ENCODE measurements around the gene ROBO1.
"Not testable (repeated sequence)": the region's sequence is repeated elsewhere in the genome, so short reads cannot be mapped to it uniquely, and the experiment has no call there.

ROBO1 gene

DNA sequence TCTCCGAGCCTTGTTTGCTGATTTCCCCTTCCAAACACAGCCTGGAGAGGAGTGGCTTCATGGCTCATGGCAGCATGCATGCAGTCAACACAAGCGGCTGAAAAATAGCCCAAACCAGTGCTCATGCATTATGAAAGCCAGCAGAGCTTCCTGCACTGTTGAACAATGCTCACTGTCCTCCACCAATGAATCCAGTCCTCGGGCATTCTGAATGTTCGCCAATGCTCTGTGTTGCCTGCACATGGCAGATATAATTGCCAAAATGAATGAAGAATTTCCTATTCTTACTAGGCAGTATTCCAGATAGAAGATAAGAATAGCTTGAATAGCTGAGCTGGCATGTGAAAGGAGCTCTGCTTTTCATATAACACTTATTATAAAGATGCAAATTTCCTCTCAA, 252.7 kb downstream of the ROBO1 start:
- no peak for DNase-seq (ENCODE audit: low spot score)
- TF ChIP-seq, protein P1, sequence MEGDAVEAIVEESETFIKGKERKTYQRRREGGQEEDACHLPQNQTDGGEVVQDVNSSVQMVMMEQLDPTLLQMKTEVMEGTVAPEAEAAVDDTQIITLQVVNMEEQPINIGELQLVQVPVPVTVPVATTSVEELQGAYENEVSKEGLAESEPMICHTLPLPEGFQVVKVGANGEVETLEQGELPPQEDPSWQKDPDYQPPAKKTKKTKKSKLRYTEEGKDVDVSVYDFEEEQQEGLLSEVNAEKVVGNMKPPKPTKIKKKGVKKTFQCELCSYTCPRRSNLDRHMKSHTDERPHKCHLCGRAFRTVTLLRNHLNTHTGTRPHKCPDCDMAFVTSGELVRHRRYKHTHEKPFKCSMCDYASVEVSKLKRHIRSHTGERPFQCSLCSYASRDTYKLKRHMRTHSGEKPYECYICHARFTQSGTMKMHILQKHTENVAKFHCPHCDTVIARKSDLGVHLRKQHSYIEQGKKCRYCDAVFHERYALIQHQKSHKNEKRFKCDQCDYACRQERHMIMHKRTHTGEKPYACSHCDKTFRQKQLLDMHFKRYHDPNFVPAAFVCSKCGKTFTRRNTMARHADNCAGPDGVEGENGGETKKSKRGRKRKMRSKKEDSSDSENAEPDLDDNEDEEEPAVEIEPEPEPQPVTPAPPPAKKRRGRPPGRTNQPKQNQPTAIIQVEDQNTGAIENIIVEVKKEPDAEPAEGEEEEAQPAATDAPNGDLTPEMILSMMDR (IDR thresholded peaks at IDR 0.05): no peak
- H3K4me3 ChIP-seq: no peak overlapping the region
- no peak overlapping the region for H3K27ac ChIP-seq

DNA sequence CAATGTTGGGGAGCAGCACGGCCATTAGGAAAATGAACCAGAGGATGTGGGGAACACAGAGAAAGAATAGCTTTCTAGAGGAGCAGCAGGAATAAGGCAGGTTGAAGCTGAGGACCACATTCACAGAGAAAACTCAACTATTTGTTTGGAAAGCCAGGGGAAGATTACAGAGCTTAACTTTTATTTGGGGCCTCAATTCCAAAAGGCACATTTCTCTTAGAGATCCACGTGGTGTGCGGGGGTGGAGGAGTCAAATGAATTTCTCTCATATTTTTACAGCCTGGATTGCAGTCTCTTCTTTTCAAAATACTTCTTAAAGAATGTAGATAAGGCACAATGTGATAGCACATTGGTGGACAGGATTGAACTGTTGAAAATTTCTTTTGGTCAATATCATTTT, 253.7 kb downstream of the ROBO1 start:
- DNase-seq (ENCODE audit: low spot score): no peak

DNA sequence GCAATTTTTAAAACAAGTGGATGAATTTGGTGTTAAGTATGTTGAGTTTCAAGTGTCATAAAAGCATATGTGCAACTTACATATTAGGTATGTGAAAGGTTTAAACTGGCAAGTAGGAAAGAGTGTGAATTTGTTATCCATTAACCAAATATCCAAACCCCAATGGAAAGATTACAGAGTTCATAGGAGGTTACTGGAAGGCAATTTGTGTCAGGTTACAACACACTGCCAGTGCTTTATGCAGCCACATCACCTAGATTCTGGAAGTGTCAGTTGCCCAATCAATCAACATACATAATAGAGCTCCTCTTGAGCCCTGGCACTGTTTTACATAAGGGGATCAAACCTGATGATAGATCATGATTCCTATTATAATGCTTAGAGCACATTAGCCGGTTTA, 261.0 kb downstream of the ROBO1 start:
- no peak overlapping the region for H3K27ac ChIP-seq
- TF ChIP-seq, protein P1 (IDR thresholded peaks at IDR 0.05): no peak
- no peak for DNase-seq (ENCODE audit: low spot score)
- no peak overlapping the region for H3K4me3 ChIP-seq

More for the DNA sequence above, 253.7 kb downstream of the ROBO1 start:
- TF ChIP-seq, protein P1 (IDR thresholded peaks at IDR 0.05): no peak
- no peak overlapping the region for H3K27ac ChIP-seq
- no peak overlapping the region for H3K4me3 ChIP-seq

DNA sequence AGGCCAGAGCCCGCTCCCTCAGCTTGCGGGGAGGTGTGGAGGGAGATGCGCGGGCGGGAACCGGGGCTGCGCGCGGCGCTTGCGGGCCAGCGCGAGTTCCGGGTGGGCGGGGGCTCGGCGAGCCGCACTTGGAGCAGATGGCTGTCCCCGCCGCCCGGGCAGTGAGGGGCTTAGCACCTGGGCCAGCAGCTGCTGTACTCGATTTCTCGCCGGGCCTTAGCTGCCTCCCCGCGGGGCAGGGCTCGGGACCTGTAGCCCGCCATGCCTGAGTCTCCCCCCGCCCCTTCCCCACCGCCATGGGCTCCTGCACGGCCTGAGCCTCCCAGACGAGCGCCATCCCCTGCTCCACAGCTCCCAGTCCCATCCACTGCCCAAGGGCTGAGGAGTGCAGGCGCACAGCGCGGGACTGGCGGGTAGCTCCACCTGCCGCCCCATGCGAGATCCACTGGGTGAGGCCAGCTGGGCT, 265.5 kb downstream of the ROBO1 start:
- H3K4me3 ChIP-seq; DNase-seq (ENCODE audit: low spot score); H3K27ac ChIP-seq: not testable (repeated sequence)

DNA sequence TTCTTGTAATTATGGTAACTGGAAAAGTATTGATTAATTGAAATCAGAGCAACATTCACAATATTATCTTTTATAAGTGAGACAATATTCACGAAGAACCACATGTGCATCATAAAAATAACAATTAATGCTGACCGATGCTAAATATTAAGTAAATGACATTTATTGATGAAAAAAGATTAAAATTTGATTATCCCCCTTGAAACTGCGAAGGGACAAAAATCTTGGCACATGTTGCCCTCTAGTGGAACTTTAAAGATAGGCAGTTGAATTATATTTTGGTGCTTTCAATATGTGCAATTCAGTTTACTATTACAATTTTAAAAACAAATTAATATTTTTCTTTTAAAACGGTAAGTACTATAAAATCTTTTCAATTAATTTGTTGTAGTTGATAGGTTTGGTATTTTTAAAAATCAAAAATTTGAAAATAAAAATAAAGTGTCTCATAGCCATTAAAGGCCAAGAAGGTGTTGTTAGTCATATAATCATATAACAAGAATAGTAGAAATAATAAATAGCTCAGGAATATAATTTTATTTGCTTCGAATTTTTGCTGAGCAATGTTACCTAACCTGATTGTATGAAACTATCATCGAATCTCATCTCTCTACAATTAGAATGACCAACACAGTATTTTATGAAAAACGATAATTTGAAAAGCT, 270.2 kb downstream of the ROBO1 start:
- no peak for DNase-seq (ENCODE audit: low spot score)
- no peak overlapping the region for H3K27ac ChIP-seq
- H3K4me3 ChIP-seq: no peak overlapping the region
- TF ChIP-seq, protein P1 (IDR thresholded peaks at IDR 0.05): peak; percentile 41

DNA sequence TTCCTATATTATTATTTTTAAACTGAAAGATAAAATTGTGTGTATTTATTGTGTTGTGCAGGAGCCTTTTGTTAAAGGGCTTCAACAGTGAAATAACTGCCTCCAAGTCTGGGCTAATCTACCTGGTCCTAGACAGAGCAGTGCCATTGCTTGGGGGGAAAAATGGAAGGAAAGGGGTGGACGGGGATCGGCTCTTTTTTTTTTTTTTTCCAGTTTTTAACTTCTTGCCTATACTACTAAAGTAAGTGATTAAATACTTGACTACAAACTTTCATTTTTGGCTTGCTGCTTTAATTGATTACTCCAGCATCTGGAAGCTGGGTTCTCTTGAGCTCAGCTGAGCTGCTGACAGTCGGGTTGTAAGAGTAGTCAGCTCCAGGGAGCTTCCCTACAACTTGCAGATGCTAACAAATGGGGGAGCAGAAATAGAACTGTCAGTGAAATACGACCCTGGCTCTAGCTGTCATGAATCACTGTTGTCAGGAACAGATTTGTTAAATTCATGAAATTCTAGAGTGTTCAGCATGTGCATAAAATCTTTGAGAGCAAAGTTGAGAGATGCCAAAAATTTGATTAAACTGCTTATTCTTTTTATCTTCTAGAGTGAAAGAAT, 276.7 kb downstream of the ROBO1 start:
- TF ChIP-seq, protein P1 (IDR thresholded peaks at IDR 0.05): no peak
- no peak overlapping the region for H3K4me3 ChIP-seq
- DNase-seq (ENCODE audit: low spot score): no peak
- H3K27ac ChIP-seq: no peak overlapping the region

DNA sequence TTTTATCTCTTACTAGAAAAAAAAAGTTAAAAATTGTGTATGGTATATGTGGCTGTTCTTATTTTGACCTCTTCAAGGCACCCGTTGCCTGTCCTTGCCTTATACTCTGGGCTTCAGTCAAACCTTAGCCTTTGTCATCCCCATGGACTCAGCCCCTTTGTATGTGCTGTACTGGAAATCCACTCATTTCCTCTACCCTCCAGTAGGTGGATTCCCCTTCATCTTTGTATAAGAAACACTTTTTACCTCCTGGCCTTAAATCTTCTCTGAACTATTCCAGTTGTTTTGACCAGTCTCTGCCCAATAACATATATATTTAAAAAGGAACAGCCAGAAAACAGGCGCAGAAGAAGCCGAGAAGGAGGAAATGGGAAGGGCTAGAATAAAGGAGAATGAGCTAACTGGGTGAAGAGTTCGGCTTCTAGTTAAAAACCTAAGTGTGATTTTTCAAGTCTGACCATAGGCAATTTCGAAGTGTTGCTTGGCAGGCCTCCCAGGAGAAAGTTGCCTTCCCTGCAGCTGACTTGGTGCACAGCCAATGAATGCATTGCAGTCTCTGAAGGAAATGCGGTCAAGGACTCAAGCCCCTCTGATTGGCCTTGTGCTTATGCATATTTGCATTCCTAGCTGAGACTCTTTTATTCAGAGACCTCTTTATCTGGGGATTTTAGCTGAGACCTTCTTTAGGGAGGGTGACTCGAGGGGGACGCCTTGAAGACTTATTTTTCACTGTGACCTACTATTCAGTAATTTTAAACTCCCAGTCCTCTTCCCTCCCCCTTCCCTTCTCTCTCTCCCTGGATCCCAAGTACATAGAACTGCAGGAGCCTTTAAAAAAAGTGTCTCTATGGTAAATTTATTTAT, 277.4 kb downstream of the ROBO1 start:
- TF ChIP-seq, protein P1 (IDR thresholded peaks at IDR 0.05): no peak
- Histone ChIP-seq H3K27ac (no peak overlapping the region), H3K4me3 (no peak overlapping the region)
- no peak for DNase-seq (ENCODE audit: low spot score)

Data from coronary artery (tissue), 2 donors.